ENCODE measurements around the gene ARHGEF1. TPM values are rescaled to one million over a fixed set of nuclear protein-coding genes. Genes with fewer than 3 reads are reported as not detected.

ARHGEF1 gene
- total RNA-seq, 1 experiment from 2014 or later: 69.5 TPM

DNA sequence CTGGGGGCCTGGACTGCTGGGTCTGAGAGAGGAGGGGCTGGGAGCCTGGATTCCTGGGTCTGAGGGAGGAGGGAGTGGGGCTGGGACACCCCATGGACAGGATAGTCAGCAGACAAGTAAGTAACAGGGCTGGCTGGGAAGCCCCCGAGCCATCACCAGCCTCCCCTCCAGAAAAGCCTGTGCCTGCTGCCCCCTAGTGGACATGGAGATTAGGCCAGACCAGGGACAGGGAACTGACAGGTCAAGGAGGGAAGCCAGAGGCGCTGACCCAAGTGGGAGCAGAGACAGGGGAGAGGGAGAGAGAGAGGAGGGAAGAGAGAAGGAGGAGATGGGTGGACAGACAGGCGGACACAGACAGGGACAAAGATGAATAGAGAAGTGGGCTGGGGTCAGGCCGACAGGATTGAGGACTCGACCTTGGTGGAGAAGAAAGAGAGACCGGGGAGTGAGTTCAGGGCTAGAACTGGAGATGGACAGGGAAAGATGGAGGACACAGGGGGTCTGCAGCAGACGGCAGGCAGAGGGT is 51.9 kb downstream of the ARHGEF1 start:
- ATAC-seq (peak; percentile 84), DNase-seq (ENCODE audit: low read depth, low spot score) (peak; percentile 30)
- in situ Hi-C loops (cut with HindIII; ENCODE audit: low pct_unique_long_range_greater_than_20kb, low sequenced_read_pairs): no loop called here
- TF ChIP-seq, protein P1, sequence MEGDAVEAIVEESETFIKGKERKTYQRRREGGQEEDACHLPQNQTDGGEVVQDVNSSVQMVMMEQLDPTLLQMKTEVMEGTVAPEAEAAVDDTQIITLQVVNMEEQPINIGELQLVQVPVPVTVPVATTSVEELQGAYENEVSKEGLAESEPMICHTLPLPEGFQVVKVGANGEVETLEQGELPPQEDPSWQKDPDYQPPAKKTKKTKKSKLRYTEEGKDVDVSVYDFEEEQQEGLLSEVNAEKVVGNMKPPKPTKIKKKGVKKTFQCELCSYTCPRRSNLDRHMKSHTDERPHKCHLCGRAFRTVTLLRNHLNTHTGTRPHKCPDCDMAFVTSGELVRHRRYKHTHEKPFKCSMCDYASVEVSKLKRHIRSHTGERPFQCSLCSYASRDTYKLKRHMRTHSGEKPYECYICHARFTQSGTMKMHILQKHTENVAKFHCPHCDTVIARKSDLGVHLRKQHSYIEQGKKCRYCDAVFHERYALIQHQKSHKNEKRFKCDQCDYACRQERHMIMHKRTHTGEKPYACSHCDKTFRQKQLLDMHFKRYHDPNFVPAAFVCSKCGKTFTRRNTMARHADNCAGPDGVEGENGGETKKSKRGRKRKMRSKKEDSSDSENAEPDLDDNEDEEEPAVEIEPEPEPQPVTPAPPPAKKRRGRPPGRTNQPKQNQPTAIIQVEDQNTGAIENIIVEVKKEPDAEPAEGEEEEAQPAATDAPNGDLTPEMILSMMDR (IDR thresholded peaks at IDR 0.05): peak; percentile 91
- TF ChIP-seq TCF7L2 (IDR thresholded peaks at IDR 0.05; ENCODE audit: low read depth, low read length): no peak
- Histone ChIP-seq H3K36me3 (ENCODE audit: control insufficient read depth, insufficient read depth, low read length) (no peaks in the 10 kb centered on the region), H3K4me3 (ENCODE audit: low read depth in 2 of 2, low read length in 2 of 2) (no peak overlapping the region), H3K27me3 (ENCODE audit: control insufficient read depth, insufficient read depth, low read length) (no peaks in the 10 kb centered on the region; the same call in 1 of the 2 replicates), H3K4me1 (ENCODE audit: control insufficient read depth, insufficient read depth, low read length) (no peaks in the 10 kb centered on the region), H3K27ac (ENCODE audit: low read length) (no peak overlapping the region), H3K9me3 (ENCODE audit: control insufficient read depth, insufficient read depth, low read depth, low read length) (no peaks in the 10 kb centered on the region)
- no TSS peak for BruUV-seq (replicated peaks)
- intact Hi-C loops (cut with micrococcal nuclease; ENCODE audit: unreplicated experiment): loop anchor here (10.0 kb wide), 1 partner anchor 50 kb away; the partner anchor contains the start of gene ARHGEF1
- ChIA-PET CTCF (interaction anchor here (0.6 kb wide), 3 partner anchors 29 to 100 kb away, joined by 3 to 5 read pairs (median 5); no protein-coding TSS in a partner anchor), POLR2A (no interaction called here)

DNA sequence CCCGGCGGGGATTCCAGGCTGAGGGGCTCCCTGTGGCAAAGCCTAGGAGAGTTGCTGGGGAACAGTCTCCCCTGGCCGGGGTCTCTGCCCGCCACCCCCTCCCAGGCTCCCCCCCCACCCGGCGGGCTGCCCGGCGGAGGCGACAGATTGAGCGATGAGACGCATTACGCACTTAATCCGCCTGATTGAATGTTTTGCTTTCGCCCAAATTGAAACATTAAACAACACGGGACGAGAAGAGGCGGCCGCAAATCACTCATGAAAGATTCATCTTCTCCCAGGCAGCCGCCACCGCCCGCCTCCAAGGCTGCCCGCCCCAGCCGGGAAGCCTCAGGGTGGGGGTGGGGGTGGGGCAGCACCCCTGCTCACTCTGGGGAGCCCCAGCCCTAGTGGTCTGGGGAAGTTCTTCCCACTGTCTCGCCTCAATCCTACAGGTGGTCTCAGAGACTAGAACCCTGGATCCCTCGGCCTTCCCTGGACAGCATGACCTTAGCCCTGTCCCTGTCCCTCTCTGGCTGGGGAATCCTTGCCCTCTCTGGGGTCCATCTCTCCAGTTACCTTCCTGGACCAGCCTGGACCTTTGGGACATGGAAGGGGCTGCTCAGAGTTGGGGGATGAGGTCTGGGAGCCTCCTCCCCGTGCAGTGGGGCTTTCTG is 52.9 kb downstream of the ARHGEF1 start:
- BruUV-seq (replicated peaks): no TSS peak
- no peak for DNase-seq (ENCODE audit: low read depth, low spot score)
- intact Hi-C loops (cut with micrococcal nuclease; ENCODE audit: unreplicated experiment): loop anchor here (10.0 kb wide), 1 partner anchor 51 kb away; the partner anchor contains the start of gene ARHGEF1
- CTCF ChIA-PET: no interaction called here
- no peak for ATAC-seq
- POLR2A ChIA-PET: no interaction called here
- no peak overlapping the region for H3K4me3 ChIP-seq (ENCODE audit: low read depth in 2 of 2, low read length in 2 of 2)
- no peaks in the 10 kb centered on the region for H3K4me1 ChIP-seq (ENCODE audit: control insufficient read depth, insufficient read depth, low read length)
- in situ Hi-C loops (cut with HindIII; ENCODE audit: low pct_unique_long_range_greater_than_20kb, low sequenced_read_pairs): no loop called here
- no peak overlapping the region for H3K27ac ChIP-seq (ENCODE audit: low read length)
- no peaks in the 10 kb centered on the region for H3K9me3 ChIP-seq (ENCODE audit: control insufficient read depth, insufficient read depth, low read depth, low read length)
- H3K36me3 ChIP-seq (ENCODE audit: control insufficient read depth, insufficient read depth, low read length): no peaks in the 10 kb centered on the region
- TF ChIP-seq POLR2AphosphoS5 (IDR thresholded peaks at IDR 0.05; ENCODE audit: low read depth, low read length): no peak
- TF ChIP-seq SIN3A (IDR thresholded peaks at IDR 0.05; ENCODE audit: borderline replicate concordance, insufficient read depth, low read depth, low read length): no peak
- TF ChIP-seq, protein P1 (IDR thresholded peaks at IDR 0.05): no peak
- TF ChIP-seq TCF7L2 (IDR thresholded peaks at IDR 0.05; ENCODE audit: low read depth, low read length): no peak
- TF ChIP-seq, protein P2, sequence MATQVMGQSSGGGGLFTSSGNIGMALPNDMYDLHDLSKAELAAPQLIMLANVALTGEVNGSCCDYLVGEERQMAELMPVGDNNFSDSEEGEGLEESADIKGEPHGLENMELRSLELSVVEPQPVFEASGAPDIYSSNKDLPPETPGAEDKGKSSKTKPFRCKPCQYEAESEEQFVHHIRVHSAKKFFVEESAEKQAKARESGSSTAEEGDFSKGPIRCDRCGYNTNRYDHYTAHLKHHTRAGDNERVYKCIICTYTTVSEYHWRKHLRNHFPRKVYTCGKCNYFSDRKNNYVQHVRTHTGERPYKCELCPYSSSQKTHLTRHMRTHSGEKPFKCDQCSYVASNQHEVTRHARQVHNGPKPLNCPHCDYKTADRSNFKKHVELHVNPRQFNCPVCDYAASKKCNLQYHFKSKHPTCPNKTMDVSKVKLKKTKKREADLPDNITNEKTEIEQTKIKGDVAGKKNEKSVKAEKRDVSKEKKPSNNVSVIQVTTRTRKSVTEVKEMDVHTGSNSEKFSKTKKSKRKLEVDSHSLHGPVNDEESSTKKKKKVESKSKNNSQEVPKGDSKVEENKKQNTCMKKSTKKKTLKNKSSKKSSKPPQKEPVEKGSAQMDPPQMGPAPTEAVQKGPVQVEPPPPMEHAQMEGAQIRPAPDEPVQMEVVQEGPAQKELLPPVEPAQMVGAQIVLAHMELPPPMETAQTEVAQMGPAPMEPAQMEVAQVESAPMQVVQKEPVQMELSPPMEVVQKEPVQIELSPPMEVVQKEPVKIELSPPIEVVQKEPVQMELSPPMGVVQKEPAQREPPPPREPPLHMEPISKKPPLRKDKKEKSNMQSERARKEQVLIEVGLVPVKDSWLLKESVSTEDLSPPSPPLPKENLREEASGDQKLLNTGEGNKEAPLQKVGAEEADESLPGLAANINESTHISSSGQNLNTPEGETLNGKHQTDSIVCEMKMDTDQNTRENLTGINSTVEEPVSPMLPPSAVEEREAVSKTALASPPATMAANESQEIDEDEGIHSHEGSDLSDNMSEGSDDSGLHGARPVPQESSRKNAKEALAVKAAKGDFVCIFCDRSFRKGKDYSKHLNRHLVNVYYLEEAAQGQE (IDR thresholded peaks at IDR 0.05; ENCODE audit: insufficient read depth in 1 of 2, low read depth in 2 of 2, low read length in 1 of 2): no peak
- H3K27me3 ChIP-seq (ENCODE audit: control insufficient read depth, insufficient read depth, low read length): no peaks in the 10 kb centered on the region

Data from Panc1 (cell line).